Measurements from ENCODE around the gene SORL1. TPM values are rescaled to one million over a fixed set of nuclear protein-coding genes. Genes with fewer than 3 reads are reported as not detected.

Gene SORL1
- total and polyA plus RNA-seq, 7 donors = 3.2 to 19.8 (median 12.2) TPM

GRCh38 chr11:121613724-121614123 is 161.6 kb downstream of the SORL1 start:
- 30 to 65% methylated on average over 4 of the region's 4 CpGs for WGBS, 2 donors
- TF ChIP-seq, protein P1, sequence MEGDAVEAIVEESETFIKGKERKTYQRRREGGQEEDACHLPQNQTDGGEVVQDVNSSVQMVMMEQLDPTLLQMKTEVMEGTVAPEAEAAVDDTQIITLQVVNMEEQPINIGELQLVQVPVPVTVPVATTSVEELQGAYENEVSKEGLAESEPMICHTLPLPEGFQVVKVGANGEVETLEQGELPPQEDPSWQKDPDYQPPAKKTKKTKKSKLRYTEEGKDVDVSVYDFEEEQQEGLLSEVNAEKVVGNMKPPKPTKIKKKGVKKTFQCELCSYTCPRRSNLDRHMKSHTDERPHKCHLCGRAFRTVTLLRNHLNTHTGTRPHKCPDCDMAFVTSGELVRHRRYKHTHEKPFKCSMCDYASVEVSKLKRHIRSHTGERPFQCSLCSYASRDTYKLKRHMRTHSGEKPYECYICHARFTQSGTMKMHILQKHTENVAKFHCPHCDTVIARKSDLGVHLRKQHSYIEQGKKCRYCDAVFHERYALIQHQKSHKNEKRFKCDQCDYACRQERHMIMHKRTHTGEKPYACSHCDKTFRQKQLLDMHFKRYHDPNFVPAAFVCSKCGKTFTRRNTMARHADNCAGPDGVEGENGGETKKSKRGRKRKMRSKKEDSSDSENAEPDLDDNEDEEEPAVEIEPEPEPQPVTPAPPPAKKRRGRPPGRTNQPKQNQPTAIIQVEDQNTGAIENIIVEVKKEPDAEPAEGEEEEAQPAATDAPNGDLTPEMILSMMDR (IDR thresholded peaks at IDR 0.05) = no peak
- TF ChIP-seq POLR2A (IDR thresholded peaks at IDR 0.05) (no peak), EP300 (IDR thresholded peaks at IDR 0.05) (no peak), POLR2AphosphoS5 (IDR thresholded peaks at IDR 0.05) (no peak)
- intact Hi-C loops (cut with DNase I) = no loop called here
- Histone ChIP-seq H3K36me3 (peaks cover 0 to 51% (median 4%) of the 10 kb centered on the region in 4 donors), H3K4me1 (peaks cover 0 to 7% (median 4%) of the 10 kb centered on the region in 4 donors), H3K27me3 (no peaks in the 10 kb centered on the region), H3K27ac (peak overlapping the region in 2 of 4 donors; percentile 12 to 20), H3K4me3 (no peak overlapping the region), H3K9me3 (no peaks in the 10 kb centered on the region)
- no peak for DNase-seq

GRCh38 chr11:121614636-121615240 is 162.6 kb downstream of the SORL1 start:
- TF ChIP-seq POLR2AphosphoS5 (IDR thresholded peaks at IDR 0.05) (no peak), EP300 (IDR thresholded peaks at IDR 0.05) (no peak), POLR2A (IDR thresholded peaks at IDR 0.05) (no peak)
- TF ChIP-seq, protein P1 (IDR thresholded peaks at IDR 0.05) = no peak
- intact Hi-C loops (cut with DNase I) = no loop called here
- Histone ChIP-seq H3K36me3 (peaks cover 0 to 53% (median 6%) of the 10 kb centered on the region in 4 donors), H3K4me1 (peaks cover 0 to 7% (median 4%) of the 10 kb centered on the region in 4 donors), H3K9me3 (no peaks in the 10 kb centered on the region), H3K27ac (no peak overlapping the region), H3K4me3 (no peak overlapping the region), H3K27me3 (no peaks in the 10 kb centered on the region)
- no peak for DNase-seq
- whole genome bisulfite sequencing, 2 donors = 92 to 96% methylated on average over 12 of the region's 12 CpGs

DNA sequence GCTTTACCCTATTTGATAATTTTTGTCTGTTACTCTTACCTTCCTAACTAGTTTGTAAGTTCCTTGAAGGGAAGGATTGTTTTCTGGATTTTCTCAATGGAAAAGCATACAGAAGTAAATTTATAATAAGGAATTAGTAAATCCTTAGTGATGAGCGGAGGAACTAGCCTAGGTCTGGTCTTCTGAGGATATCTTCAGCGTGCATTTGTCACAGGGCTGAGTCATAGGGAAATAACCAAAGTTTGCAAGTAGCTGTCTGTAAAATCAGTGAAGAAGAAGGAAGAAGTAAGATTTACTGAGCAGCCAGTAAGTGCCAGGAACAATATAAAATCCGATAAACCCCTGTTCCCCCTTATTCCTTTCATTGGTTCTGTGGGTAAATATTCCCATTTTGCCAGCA is 163.4 kb downstream of the SORL1 start:
- H3K36me3 ChIP-seq = peaks cover 0 to 59% (median 8%) of the 10 kb centered on the region in 4 donors

GRCh38 chr11:121618516-121618915 is 166.4 kb downstream of the SORL1 start:
- Histone ChIP-seq H3K27me3 (no peaks in the 10 kb centered on the region), H3K36me3 (peaks cover 0 to 72% (median 11%) of the 10 kb centered on the region in 4 donors), H3K4me1 (peaks cover 0 to 4% (median 3%) of the 10 kb centered on the region in 4 donors), H3K27ac (no peak overlapping the region), H3K4me3 (no peak overlapping the region), H3K9me3 (no peaks in the 10 kb centered on the region)
- TF ChIP-seq EP300 (IDR thresholded peaks at IDR 0.05) = no peak
- no peak for TF ChIP-seq POLR2AphosphoS5 (IDR thresholded peaks at IDR 0.05)
- TF ChIP-seq, protein P1 (IDR thresholded peaks at IDR 0.05) = no peak
- no peak for TF ChIP-seq POLR2A (IDR thresholded peaks at IDR 0.05)
- no peak for DNase-seq
- WGBS, 2 donors = 91 to 95% methylated on average over 8 of the region's 8 CpGs
- intact Hi-C loops (cut with DNase I) = no loop called here

More for the DNA sequence above, 163.4 kb downstream of the SORL1 start:
- TF ChIP-seq POLR2AphosphoS5 (IDR thresholded peaks at IDR 0.05) (no peak), POLR2A (IDR thresholded peaks at IDR 0.05) (no peak), EP300 (IDR thresholded peaks at IDR 0.05) (no peak)
- TF ChIP-seq, protein P1 (IDR thresholded peaks at IDR 0.05) = no peak
- DNase-seq = no peak
- Histone ChIP-seq H3K27me3 (no peaks in the 10 kb centered on the region), H3K9me3 (no peaks in the 10 kb centered on the region), H3K4me1 (peaks cover 0 to 7% (median 4%) of the 10 kb centered on the region in 4 donors), H3K4me3 (no peak overlapping the region), H3K27ac (no peak overlapping the region)
- intact Hi-C loops (cut with DNase I) = no loop called here
- 90 to 92% methylated on average over 3 of the region's 3 CpGs for WGBS, 2 donors
